HG03108 (cell line): ENCODE measurements around the gene COL21A1.
"Not testable (repeated sequence)": the region's sequence is repeated elsewhere in the genome, so short reads cannot be mapped to it uniquely, and the experiment has no call there.

Experiments used
- ATAC-seq: cut with Tn5 transposase; IDR thresholded peaks from one replicate; pipeline ENCODE4 v1.9.1; 2021; ENCODE audit warnings: moderate library complexity; ENCODE audit not compliant: unreplicated experiment

Gene COL21A1

GRCh38 chr6:56246881-56247653 lies at the start of gene COL21A1:
Gene COL21A1, minus strand, starts transcription at chr6:56247580. Its CDS starts 64,962 bp downstream, at chr6:56182618.
- no peak for ATAC-seq

GRCh38 chr6:56293781-56294180 lies 46.4 kb upstream of the COL21A1 start:
- ATAC-seq = no peak

- ATAC-seq = no peak
These were observed 45.3 kb upstream of the COL21A1 start for GRCh38 chr6:56292505-56293181.

GRCh38 chr6:56291302-56291917 lies 44.0 kb upstream of the COL21A1 start:
- no peak for ATAC-seq

- no peak for ATAC-seq
These were observed 42.3 kb upstream of the COL21A1 start for GRCh38 chr6:56289721-56290120.

GRCh38 chr6:56288347-56288746 lies 41.0 kb upstream of the COL21A1 start:
- ATAC-seq = no peak

- ATAC-seq = no peak
These were observed 35.0 kb upstream of the COL21A1 start for GRCh38 chr6:56282391-56282790.

- ATAC-seq = no peak
These were observed 32.7 kb upstream of the COL21A1 start for GRCh38 chr6:56280126-56280525.

GRCh38 chr6:56279331-56280080 lies 32.1 kb upstream of the COL21A1 start:
- no peak for ATAC-seq

- ATAC-seq = no peak
These were observed 30.8 kb upstream of the COL21A1 start for GRCh38 chr6:56278171-56278591.

GRCh38 chr6:56270812-56271441 lies 23.5 kb upstream of the COL21A1 start:
- no peak for ATAC-seq

GRCh38 chr6:56268266-56268665 lies 20.9 kb upstream of the COL21A1 start:
- no peak for ATAC-seq

- no peak for ATAC-seq
These were observed 18.6 kb upstream of the COL21A1 start for GRCh38 chr6:56266011-56266410.

GRCh38 chr6:56263596-56264315 lies 16.4 kb upstream of the COL21A1 start:
- no peak for ATAC-seq

- ATAC-seq = not testable (repeated sequence)
These were observed 13.2 kb upstream of the COL21A1 start for GRCh38 chr6:56260593-56260992.

- ATAC-seq = no peak
These were observed 12.1 kb upstream of the COL21A1 start for GRCh38 chr6:56259234-56260077.

- no peak for ATAC-seq
These were observed 8.0 kb upstream of the COL21A1 start for GRCh38 chr6:56255349-56255748.

- ATAC-seq = no peak
These were observed 2.9 kb upstream of the COL21A1 start for GRCh38 chr6:56250266-56250665.

GRCh38 chr6:56247654-56248122 lies 308 bp upstream of the COL21A1 start:
- ATAC-seq = no peak
